ENCODE measurements around the gene ASXL1. TPM values are rescaled to one million over a fixed set of nuclear protein-coding genes. Genes with fewer than 3 reads are reported as not detected.
"Not testable (repeated sequence)": the region's sequence is repeated elsewhere in the genome, so short reads cannot be mapped to it uniquely, and the experiment has no call there.

The ASXL1 gene
- total RNA-seq, 1 experiment from 2014 or later: 13.7 TPM

DNA sequence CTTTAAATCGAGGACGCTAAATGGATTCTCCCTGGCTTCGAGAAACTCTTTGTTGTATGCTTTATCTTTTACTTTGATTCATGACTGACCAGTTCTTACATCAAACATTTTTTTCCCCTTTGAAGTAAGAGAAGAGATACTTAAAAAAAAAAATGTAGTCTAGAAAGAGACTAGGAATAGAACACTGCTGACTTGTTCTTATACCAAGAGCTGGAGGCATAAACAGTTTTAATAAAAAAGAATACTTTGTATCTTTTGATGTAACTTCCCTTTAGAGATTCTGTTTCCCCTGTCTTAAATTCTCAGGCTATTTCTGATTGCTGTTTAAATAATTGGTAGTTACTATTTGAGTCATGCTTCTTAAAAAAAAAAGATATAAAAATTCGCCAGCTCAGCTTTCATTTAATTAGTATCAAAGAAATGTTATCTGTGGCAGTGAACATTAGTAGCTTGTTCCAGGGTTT is 4.8 kb downstream of the ASXL1 start:
- DNase-seq (ENCODE audit: low spot score): no peak

DNA sequence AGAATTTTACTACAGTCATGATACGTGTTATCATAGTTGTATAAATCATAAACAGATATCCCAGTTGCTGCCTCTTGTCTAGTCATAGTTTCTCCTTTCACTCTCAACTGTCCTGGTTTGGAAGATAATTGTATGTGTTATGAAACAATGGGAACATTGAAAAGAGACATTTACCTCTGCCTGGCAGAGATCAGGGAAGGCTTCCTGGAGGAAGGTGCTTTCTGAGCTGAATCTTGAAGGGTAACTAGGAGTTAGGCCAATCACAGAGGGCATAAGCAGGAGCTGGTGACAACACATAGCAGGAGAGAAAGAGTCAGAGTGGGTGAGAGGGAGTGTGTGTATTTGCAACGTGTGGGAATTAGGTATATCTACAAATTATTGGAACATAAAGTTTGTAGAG is 5.4 kb downstream of the ASXL1 start:
- DNase-seq (ENCODE audit: low spot score): no peak

DNA sequence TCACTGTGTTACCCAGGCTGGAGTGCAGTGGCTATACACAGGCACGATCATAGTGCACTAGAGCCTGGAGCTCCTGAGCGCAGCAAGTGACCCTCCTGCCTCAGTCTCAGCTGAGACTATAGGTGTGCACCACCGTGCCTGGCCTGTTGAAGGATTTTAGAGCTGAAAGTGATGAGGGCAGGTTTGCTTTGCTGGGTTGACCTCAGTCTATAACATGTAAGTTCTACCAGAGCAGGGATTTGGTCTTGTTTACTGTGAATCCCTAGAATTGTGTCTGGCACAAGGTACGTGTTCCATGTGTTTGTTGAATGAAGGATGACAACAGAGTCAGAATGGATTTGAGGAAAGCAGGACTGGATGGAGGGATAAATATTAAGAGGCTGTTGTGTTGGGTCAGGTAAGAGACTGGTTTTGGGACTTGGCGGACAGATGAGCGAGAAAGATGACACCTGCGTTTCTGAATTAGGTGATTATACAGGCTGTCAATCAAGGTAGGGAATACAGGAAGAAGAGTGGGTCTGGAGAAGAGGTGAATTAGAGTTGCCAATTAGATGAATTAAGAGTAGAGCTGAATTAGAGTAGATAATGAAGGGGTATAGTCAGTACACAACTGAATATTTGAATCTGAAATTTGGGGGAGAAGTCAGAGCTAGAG is 6.5 kb downstream of the ASXL1 start:
- DNase-seq (ENCODE audit: low spot score): no peak

DNA sequence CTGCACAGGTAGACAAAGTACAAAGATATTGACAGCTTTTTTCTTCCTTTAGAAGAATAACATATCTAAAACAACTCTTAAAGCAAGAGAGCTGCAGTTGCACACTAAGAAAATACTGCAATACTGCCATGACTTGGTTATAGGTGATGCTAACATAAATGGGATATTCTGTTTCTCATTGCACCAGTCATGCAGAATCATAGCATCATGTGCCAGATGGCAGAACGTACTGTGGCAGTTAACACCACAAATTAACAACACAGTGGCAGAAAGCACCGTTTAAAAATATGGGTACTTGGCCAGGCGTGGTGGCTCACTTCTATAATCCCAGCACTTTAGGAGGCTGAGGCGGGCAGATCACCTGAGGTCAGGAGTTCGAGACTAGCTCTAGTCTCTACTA is 7.4 kb downstream of the ASXL1 start:
- DNase-seq (ENCODE audit: low spot score): no peak

DNA sequence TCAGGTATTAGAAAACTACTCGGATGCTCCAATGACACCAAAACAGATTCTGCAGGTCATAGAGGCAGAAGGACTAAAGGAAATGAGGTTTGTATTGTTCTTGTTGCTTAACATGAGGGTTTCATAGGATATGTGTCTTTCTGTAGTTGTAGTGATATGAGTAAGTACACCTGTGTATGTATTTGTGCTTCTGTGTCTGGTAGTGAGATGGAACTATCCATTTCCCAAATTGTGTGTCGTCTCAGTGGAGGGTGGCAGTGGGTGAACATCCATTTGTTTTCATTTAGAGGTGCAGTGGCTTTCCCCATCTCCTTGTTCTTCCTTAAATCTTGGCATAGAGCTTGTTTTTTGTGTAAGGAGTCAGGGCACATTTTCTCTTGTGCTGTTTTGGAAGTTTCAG is 8.2 kb downstream of the ASXL1 start:
- DNase-seq (ENCODE audit: low spot score): no peak

DNA sequence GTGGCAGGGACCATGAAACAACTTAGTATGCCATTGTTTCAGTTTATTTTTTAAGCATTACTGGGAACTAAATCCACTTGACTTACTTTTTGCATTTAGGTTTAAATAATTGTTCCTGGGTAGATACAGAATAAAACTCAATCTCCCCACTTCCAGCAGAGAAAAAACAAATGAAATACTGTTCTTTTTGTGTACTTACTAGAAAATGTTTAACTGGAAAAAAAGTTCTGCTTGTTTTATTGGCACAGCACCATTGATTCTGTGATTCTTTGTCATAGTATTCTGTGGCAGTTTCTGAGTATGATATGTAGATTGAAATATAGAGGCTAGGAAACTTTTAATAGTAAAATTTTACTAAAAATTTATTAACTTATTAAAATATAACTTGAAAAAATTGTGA is 10.2 kb downstream of the ASXL1 start:
- DNase-seq (ENCODE audit: low spot score): no peak

DNA sequence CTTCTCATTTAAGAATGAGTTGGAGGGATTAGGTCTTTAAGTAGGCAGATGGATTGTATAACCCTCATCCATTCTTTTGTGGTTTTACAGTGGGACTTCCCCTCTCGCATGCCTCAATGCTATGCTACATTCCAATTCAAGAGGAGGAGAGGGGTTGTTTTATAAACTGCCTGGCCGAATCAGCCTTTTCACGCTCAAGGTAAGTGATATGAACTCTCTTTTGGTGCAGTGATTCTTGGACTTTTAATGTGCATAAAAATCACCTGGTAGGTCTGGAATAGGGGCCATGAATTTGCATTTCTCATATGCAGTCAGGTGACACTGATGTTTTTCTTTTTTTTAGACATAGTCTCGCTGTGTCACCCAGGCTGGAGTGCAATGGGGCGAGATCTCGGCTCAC is 10.8 kb downstream of the ASXL1 start:
- DNase-seq (ENCODE audit: low spot score): no peak

DNA sequence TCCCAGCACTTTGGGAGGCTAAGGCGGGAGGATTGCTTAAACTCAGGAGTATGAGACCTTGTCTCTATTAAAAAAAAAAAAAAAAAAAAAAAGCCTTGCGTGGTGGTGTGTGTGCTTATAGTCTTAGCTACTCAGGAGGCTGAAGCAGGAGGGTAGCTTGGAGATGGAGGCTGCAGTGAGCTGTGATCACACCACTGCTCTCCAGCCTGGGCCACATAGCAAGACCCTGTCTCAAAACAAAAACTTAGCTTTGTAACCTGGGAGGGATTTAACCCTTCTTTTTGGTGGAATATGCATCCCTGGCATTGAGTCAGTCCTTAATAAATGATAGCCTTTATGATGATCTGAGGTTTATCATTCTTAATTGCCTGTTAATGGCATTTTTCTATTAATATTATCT is 12.8 kb downstream of the ASXL1 start:
- no peak for DNase-seq (ENCODE audit: low spot score)

DNA sequence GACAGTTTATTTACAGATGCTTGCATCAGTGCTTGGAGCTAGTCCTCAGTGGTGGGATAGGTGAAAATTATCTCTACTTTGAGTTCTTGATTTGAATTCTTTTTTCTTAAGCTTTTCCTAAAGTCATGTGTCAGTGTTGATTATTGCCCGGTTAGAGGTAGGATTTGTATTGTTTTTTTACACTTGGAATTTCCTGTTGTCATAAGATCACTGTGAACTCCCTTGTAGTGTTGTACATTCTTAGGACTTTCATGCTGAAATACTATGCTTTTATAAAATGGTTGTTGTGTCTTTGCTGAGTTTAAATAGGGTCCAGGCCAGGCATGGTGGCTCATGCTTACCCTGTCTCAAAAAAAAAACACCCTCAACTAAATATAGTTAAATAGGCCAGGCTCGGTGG is 20.3 kb downstream of the ASXL1 start:
- DNase-seq (ENCODE audit: low spot score): no peak

DNA sequence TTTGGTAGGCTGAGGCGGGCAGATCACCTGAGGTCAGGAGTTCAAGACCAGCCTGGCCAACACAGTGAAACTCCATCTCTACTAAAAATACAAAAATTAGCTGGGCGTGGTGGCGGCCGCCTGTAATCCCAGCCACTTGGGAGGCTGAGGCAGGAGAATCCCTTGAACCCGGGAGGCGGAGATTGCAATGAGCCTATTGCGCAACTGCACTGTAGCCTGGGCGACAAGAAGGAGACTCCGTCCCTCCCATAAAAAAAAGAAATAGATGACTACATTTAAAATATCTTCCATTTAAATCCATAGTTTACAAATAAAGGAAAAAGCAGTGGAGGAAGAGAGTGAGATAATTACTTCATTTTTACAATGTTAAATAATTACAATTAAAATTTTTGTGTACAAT is 21.9 kb downstream of the ASXL1 start:
- not testable (repeated sequence) for DNase-seq (ENCODE audit: low spot score)

DNA sequence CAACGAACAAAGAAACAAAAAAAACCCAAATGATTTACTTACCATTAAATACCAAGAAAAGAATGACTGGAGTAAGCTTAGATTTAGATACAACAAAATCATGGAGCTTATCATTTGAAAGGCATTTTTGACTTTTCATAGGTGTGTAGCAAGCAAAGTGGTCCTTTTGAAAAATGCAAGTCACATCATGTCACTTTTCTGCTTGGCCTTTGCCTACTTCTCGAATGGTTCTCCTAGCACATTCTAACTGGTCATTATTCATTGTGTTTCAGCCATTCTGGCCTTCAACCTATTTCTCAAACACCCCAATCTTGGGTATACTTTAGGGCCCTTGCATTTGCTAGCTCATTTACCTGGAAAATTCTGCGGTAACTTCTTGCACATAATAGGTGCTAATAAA is 22.6 kb downstream of the ASXL1 start:
- no peak for DNase-seq (ENCODE audit: low spot score)

DNA sequence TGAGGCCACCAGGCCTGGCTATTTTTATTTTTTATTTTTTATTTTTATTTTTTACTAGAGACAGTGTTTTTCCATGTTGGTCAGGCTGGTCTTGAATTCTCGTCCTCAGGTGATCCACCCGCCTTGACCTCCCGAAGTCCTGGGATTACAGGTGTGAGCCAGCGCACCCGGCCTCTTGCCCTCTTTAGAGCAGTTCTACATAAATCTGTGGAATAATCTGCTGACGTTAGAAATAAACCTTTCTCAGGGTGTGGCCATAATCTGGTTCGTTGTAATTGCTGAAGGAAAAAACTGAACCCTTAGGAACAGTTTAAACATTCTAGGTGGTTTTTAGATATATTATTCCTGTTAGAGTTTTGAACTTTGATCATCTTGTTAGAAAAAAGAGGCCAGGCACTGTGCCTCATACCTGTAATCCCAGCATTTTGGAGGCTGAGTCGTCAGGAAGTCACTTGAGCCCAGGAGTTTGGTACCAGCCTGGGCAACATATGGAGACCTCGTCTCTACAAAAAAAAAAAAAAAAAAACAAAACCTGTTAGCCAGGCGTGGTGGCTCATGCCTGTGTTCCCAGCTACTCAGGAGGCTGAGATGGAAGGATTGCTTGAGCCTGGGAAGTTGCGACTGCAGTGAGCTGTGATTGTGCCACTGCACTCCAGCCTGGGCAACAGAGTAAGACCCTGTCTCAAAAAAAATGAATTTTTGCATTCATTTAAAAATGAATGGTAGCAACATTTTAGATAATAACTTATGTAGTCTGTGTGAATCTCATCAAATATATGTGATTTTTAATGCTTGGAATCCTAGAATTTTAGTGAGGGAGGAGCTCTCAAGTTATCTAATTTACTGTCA is 24.2 kb downstream of the ASXL1 start:
- no peak for DNase-seq (ENCODE audit: low spot score)

DNA sequence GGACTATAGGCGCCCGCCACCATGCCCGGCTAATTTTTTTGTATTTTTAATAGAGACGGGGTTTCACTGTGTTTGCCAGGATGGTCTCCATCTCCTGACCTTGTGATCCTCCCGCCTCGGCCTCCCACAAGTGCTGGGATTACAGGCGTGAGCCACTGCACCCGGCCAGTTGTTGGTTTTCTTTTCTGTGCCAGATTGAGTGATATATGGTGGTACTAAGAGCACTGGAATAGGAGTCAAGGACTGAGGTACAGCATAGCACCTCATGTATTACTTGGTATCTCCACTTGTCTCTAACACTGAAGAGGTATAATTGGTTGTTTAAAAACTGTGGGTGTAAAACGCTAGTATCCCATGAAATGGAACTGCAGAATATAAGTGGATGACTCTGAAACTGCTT is 25.3 kb downstream of the ASXL1 start:
- not testable (repeated sequence) for DNase-seq (ENCODE audit: low spot score)

DNA sequence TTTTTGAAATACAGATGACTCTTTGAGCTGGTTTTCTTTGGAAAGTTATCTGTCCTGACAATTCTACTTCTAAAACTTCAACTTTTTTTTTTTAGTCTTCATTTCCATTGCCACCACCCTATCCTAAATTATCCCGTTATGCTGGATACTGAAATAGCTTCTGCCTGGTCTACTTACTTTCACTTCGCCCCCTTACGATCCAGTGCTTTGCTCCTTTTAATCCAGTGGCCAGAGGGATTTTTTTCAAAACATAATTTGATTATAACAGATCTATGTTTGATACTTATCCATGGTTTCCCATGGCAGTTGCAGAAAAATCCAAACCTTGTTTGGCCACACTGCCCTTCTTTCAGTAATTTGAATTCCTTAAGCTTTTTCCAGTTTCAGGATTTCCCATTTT is 27.4 kb downstream of the ASXL1 start:
- no peak for DNase-seq (ENCODE audit: low spot score)

DNA sequence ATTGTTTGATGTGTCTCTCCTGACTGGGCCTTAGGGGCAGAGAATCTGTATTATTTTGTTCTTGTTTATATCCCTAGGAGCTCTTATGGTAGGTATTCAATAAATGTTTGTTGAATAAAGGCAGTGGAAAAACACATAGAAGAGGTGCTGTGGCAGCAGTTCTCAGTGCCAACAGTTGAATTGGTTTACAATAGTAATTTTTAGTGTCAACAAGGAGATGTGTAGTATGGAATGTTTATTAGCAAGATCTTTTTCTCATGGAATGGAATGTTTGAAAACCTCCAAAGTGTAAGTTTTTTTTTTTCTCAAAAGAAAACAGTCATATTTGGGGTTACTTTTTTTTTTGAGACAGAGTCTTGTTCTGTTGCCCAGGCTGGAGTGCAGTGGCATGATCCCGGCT is 28.0 kb downstream of the ASXL1 start:
- DNase-seq (ENCODE audit: low spot score): peak; percentile 22

DNA sequence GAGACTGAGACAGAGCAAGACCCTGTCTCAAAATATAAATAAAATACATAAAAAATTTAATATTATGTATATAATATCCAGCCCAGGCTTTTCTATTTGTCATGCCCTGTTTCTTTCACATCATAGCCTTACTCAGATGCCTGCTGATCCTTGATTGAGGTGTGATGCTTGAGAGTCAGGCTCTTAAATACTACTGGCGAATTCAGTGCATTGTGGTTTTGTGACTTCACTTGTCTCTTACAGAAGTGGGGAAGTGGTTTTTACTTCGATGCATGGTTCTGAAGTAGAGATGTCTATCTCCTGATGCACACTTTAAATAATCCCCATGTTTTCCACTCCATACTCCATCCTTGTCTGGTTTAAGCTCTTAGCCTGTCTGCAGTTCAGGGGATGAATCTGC is 29.1 kb downstream of the ASXL1 start:
- DNase-seq (ENCODE audit: low spot score): no peak

DNA sequence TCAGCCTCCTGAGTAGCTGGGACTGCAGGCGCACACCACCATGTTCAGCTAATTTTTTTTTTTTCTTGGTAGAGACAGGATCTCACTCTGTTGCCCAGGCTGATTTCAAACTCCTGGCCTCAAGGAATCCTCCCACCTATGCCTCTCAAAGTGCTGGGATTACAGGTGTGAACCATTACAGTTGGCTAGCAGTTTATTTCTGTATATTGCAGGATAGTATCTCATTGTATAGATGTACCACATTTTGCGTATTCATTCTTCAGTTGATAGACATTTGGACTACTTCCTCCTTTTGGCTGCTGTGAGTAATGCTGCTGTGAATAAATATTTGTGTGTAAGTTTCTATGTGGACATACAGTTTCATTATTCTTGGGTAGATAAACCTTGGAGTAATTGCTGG is 32.9 kb downstream of the ASXL1 start:
- peak; percentile 10 for DNase-seq (ENCODE audit: low spot score)

DNA sequence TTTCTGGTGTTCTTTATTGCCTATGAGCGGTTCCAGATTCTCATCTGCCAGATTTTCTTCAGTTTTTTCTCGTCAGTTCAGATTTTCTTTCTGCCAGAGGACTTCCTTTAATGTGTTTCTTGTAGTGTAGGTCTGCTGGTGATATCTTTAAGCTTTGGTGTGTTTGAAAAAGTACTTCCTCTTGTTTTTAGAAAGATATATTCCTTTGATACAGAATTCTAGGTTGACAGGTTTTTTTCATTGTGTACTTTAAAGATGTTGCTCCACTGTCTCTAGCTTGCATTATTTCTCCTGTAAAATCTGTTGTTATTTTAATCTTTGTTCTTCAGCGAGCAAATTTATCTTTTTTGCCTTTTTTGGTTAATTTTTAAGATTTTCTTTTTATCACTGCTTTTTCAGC is 36.9 kb downstream of the ASXL1 start:
- no peak for DNase-seq (ENCODE audit: low spot score)

DNA sequence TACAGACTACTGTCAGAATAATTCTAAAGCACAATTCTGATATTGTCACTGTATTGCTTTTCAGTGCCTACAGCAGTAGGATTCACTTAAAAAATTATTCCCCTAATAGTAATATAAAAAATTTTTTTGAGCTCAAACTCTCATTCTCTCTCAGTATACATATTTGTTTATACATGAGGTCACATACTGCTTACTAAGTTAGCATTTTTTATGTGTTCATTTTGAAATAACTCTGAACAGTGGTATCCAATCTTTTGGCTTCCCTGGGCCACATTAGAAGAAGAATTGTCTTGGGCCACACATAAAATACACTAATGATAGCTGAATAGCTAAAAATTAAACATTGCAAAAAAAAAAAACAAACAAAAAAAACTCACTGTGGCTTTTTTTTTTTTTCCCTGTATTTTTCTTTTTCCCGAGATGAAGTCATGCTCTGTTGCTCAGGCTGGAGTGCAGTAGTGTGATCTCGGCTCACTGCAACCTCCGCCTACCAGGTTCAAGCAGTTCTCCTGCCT is 38.6 kb downstream of the ASXL1 start:
- DNase-seq (ENCODE audit: low spot score): no peak

DNA sequence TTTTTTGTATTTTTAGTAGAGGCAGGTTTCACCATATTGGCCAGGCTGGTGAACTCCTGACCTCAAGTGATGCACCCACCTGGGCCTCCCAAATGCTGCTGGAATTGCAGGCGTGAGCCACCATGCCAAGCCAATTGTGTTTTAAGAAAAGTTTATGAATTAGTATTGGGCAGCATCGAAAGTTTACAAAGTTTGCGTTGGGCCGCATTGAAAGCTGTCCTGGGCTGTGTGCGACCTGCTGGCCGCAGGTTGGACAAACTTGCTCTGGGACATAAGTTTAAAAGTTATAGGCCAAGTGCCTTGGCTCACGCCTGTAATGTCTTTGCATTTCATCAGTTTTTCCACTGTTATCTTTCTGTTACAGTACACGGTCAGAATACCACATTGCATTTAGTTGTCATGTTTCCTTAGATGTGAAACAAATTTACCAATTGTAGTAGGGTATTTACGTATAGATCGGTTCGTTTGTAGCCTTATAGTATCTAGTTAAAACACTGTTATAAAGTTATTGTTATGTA is 39.5 kb downstream of the ASXL1 start:
- no peak for DNase-seq (ENCODE audit: low spot score)

DNA sequence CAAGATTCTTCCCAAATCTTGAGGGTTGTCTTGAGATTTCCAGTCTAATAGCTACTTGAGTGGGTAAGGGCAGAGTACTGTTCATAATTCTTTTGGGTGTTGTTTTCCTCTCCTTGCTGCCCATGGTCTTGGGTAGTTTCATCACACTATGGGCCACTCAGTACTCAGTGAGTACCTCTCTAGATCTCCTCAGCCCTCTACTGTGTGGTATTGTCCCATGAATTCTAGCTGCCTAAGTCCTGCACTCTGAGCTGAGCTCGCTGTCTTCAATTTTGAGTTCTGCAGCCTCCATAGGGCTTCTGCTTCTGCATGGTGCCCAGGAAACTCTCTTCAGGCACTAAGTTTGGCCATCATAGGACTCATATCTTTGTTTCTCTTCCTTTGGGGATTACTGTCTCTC is 42.3 kb downstream of the ASXL1 start:
- no peak for DNase-seq (ENCODE audit: low spot score)

DNA sequence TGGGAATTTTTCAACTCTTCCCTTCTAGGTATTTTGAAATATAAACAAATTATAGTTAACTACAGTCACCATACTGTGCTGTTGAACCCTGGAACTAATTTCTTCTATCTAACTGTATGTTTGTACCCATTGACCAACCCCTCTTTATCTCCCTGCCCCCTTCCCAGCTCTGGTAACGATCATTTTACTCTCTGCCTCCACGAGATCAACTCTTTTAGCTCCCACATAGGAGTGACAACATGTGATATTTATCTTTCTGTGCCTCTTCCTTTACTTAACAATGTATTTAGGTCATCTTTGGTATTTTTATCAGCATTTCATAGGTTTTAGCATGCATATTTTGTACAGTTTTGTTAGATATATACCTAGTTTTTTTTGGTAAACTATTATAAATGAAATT is 45.9 kb downstream of the ASXL1 start:
- DNase-seq (ENCODE audit: low spot score): no peak

DNA sequence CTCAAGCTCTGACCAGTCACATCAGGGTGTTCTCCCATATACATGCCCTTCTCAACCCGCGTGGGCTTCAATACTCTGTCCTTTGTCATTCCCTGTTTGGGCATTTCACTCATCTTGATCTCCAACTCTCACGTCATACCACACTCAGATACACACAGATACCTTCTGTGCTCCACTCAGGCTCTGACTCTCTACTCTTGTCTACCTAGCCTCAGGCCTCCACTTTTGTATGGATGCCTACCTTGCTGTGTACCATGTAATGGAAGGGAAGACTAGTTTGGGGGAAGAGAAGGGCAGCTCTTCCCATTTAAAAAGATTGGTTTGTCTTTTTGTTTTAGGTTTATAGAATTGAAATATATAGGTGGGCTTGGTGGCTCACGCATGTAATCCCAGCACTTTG is 48.6 kb downstream of the ASXL1 start:
- no peak for DNase-seq (ENCODE audit: low spot score)

All from H4 (cell line).